Adipocyte (in vitro differentiated cells): ENCODE results near the gene NFIL3.

Experiments used
- DNase-seq: peaks from one replicate; pipeline ENCODE4 v3.0.0-alpha.2; 2015; ENCODE audit warnings: low read depth
- H3K27me3 ChIP-seq: replicated peaks from 2 replicates; pipeline ENCODE4 v1.7.0; 2013; ENCODE audit warnings: mild to moderate bottlenecking, low read length, moderate library complexity; ENCODE audit not compliant: control insufficient read depth, insufficient read depth
- H3K36me3 ChIP-seq: 2 replicates; pipeline ENCODE4 v1.7.0; 2013; ENCODE audit warnings: low read length, mild to moderate bottlenecking, moderate library complexity; ENCODE audit not compliant: control insufficient read depth, insufficient read depth, severe bottlenecking
- H3K4me1 ChIP-seq: 2 replicates; pipeline ENCODE4 v1.7.0; 2013; ENCODE audit warnings: mild to moderate bottlenecking, low read length, moderate library complexity; ENCODE audit not compliant: control insufficient read depth, insufficient read depth
- H3K4me3 ChIP-seq: 2 replicates; pipeline ENCODE4 v1.7.0; 2013; ENCODE audit warnings: mild to moderate bottlenecking, low read length, moderate library complexity
- H3K9ac ChIP-seq: 2 replicates; pipeline ENCODE4 v1.7.0; 2013; ENCODE audit warnings: mild to moderate bottlenecking, low read length, moderate library complexity
- H3K9me3 ChIP-seq: 2 replicates; pipeline ENCODE4 v1.7.0; 2013; ENCODE audit warnings: mild to moderate bottlenecking, low read length, moderate library complexity; ENCODE audit not compliant: control insufficient read depth

The NFIL3 gene

GRCh38 chr9:91421128-91421765 lies 2.4 kb downstream of the NFIL3 start:
- no peaks in the 10 kb centered on the region for H3K9me3 ChIP-seq
- peak overlapping the region; percentile 88 for H3K4me3 ChIP-seq
- peak; percentile 83 for DNase-seq
- H3K36me3 ChIP-seq = no peaks in the 10 kb centered on the region
- no peaks in the 10 kb centered on the region for H3K27me3 ChIP-seq
- H3K4me1 ChIP-seq = peaks cover 61% of the 10 kb centered on the region
- H3K9ac ChIP-seq = peak overlapping the region; percentile 99

- DNase-seq = peak; percentile 53
- Histone ChIP-seq H3K4me3 (peak overlapping the region; percentile 88), H3K36me3 (no peaks in the 10 kb centered on the region)
Observed at GRCh38 chr9:91420501-91421127, 3.0 kb downstream of the NFIL3 start.

GRCh38 chr9:91419222-91420191 lies 4.1 kb downstream of the NFIL3 start:
- peak; percentile 98 for DNase-seq
- H3K9me3 ChIP-seq = no peaks in the 10 kb centered on the region
- H3K36me3 ChIP-seq = peaks cover 5% of the 10 kb centered on the region
- H3K4me1 ChIP-seq = peaks cover 50% of the 10 kb centered on the region
- H3K27me3 ChIP-seq = no peaks in the 10 kb centered on the region
- H3K4me3 ChIP-seq = peak overlapping the region; percentile 88
- peak overlapping the region; percentile 99 for H3K9ac ChIP-seq

More at GRCh38 chr9:91420501-91421127, 3.0 kb downstream of the NFIL3 start:
- H3K27me3 ChIP-seq = no peaks in the 10 kb centered on the region
- H3K9ac ChIP-seq = peak overlapping the region; percentile 99
- peaks cover 61% of the 10 kb centered on the region for H3K4me1 ChIP-seq
- no peaks in the 10 kb centered on the region for H3K9me3 ChIP-seq

- Histone ChIP-seq H3K4me3 (peak overlapping the region; percentile 88), H3K36me3 (peaks cover 6% of the 10 kb centered on the region)
- DNase-seq = peak; percentile 42
Observed at GRCh38 chr9:91418215-91418610, 5.4 kb downstream of the NFIL3 start.

GRCh38 chr9:91417602-91418214 lies 5.9 kb downstream of the NFIL3 start:
- H3K9ac ChIP-seq = peak overlapping the region; percentile 99
- peak; percentile 26 for DNase-seq

More at GRCh38 chr9:91418215-91418610, 5.4 kb downstream of the NFIL3 start:
- Histone ChIP-seq H3K27me3 (no peaks in the 10 kb centered on the region), H3K9ac (peak overlapping the region; percentile 99), H3K4me1 (peaks cover 52% of the 10 kb centered on the region), H3K9me3 (no peaks in the 10 kb centered on the region)

GRCh38 chr9:91416096-91416712 lies 7.4 kb downstream of the NFIL3 start:
- H3K9me3 ChIP-seq = no peaks in the 10 kb centered on the region
- peaks cover 55% of the 10 kb centered on the region for H3K4me1 ChIP-seq
- peak; percentile 46 for DNase-seq
- H3K9ac ChIP-seq = peak overlapping the region; percentile 99
- H3K4me3 ChIP-seq = peak overlapping the region; percentile 88
- H3K36me3 ChIP-seq = peaks cover 9% of the 10 kb centered on the region
- no peaks in the 10 kb centered on the region for H3K27me3 ChIP-seq

More at GRCh38 chr9:91417602-91418214, 5.9 kb downstream of the NFIL3 start:
- H3K9me3 ChIP-seq = no peaks in the 10 kb centered on the region
- no peaks in the 10 kb centered on the region for H3K27me3 ChIP-seq
- H3K4me1 ChIP-seq = peaks cover 52% of the 10 kb centered on the region
- peak overlapping the region; percentile 88 for H3K4me3 ChIP-seq
- H3K36me3 ChIP-seq = peaks cover 6% of the 10 kb centered on the region

GRCh38 chr9:91415290-91415689 lies 8.3 kb downstream of the NFIL3 start:
- H3K36me3 ChIP-seq = peaks cover 18% of the 10 kb centered on the region
- no peak for DNase-seq
- no peak overlapping the region for H3K9ac ChIP-seq
- peaks cover 57% of the 10 kb centered on the region for H3K4me1 ChIP-seq
- H3K27me3 ChIP-seq = no peaks in the 10 kb centered on the region
- H3K9me3 ChIP-seq = no peaks in the 10 kb centered on the region
- no peak overlapping the region for H3K4me3 ChIP-seq

GRCh38 chr9:91412941-91413340 lies 10.7 kb downstream of the NFIL3 start:
- Histone ChIP-seq H3K27me3 (no peaks in the 10 kb centered on the region), H3K9me3 (no peaks in the 10 kb centered on the region)
- no peak for DNase-seq

GRCh38 chr9:91411096-91411771 lies 12.4 kb downstream of the NFIL3 start:
- DNase-seq = no peak
- Histone ChIP-seq H3K4me1 (peaks cover 47% of the 10 kb centered on the region), H3K36me3 (peaks cover 55% of the 10 kb centered on the region), H3K9ac (no peak overlapping the region), H3K27me3 (no peaks in the 10 kb centered on the region), H3K4me3 (no peak overlapping the region), H3K9me3 (no peaks in the 10 kb centered on the region)

More at GRCh38 chr9:91412941-91413340, 10.7 kb downstream of the NFIL3 start:
- Histone ChIP-seq H3K4me3 (no peak overlapping the region), H3K36me3 (peaks cover 40% of the 10 kb centered on the region), H3K4me1 (peaks cover 57% of the 10 kb centered on the region), H3K9ac (no peak overlapping the region)

GRCh38 chr9:91410161-91410560 lies 13.5 kb downstream of the NFIL3 start:
- Histone ChIP-seq H3K36me3 (peaks cover 58% of the 10 kb centered on the region), H3K9ac (no peak overlapping the region), H3K4me1 (peaks cover 41% of the 10 kb centered on the region), H3K27me3 (no peaks in the 10 kb centered on the region), H3K9me3 (no peaks in the 10 kb centered on the region), H3K4me3 (no peak overlapping the region)
- no peak for DNase-seq
